ENCODE measurements around the gene ZNF410. TPM values are rescaled to one million over a fixed set of nuclear protein-coding genes. Genes with fewer than 3 reads are reported as not detected.
A peak's percentile ranks its signal among the peaks of the same experiment; 100 is the strongest.
"Not testable (repeated sequence)": the region's sequence is repeated elsewhere in the genome, so short reads cannot be mapped to it uniquely, and the experiment has no call there.

Gene ZNF410
- total RNA-seq, 4 donors from 2014 or later = 33.2 to 104 (median 45.9) TPM

- peaks cover 6 to 30% (median 23%) of the 10 kb centered on the region in 4 donors for H3K4me1 ChIP-seq
- in situ Hi-C loops (cut with MboI; ENCODE audit: low pct_ligation_motif_present in 1 of 4, low pct_unique_long_range_greater_than_20kb in 1 of 4, low sequenced_read_pairs in 3 of 4) = no loop called here
- no peaks in the 10 kb centered on the region for H3K9me3 ChIP-seq
- peak overlapping the region in 3 of 4 donors; percentile 72 to 94 (median 92) for H3K4me3 ChIP-seq
- H3K27ac ChIP-seq = peak overlapping the region; percentile 92 to 97 (median 95)
- no peaks in the 10 kb centered on the region for H3K27me3 ChIP-seq
- intact Hi-C loops (cut with DNase I; ENCODE audit: low total_unique reads) = no loop called here
- WGBS, 2 donors (ENCODE audit: low coverage in 1 of 2) = 21 to 23% methylated on average over 7 of the region's 7 CpGs
- DNase-seq = no peak
- peaks cover 0 to 3% (median 0%) of the 10 kb centered on the region in 4 donors for H3K36me3 ChIP-seq
- TF ChIP-seq CTCF (IDR thresholded peaks at IDR 0.05) (no peak), EP300 (IDR thresholded peaks at IDR 0.05; ENCODE audit: low read depth) (no peak), POLR2A (IDR thresholded peaks at IDR 0.05) (no peak), POLR2AphosphoS5 (IDR thresholded peaks at IDR 0.05) (no peak)
Observed at GRCh38 chr14:73887694-73888459, 1.2 kb downstream of the ZNF410 start.

GRCh38 chr14:73888460-73888725 lies 1.7 kb downstream of the ZNF410 start:
- intact Hi-C loops (cut with DNase I; ENCODE audit: low total_unique reads) = no loop called here
- H3K27ac ChIP-seq = peak overlapping the region in 2 of 4 donors; percentile 95 to 97
- H3K36me3 ChIP-seq = peaks cover 0 to 3% (median 0%) of the 10 kb centered on the region in 4 donors
- no peak for TF ChIP-seq POLR2AphosphoS5 (IDR thresholded peaks at IDR 0.05)
- TF ChIP-seq EP300 (IDR thresholded peaks at IDR 0.05; ENCODE audit: low read depth) = no peak
- no peak for TF ChIP-seq CTCF (IDR thresholded peaks at IDR 0.05)
- no peak for TF ChIP-seq POLR2A (IDR thresholded peaks at IDR 0.05)
- no peak for DNase-seq
- peaks cover 6 to 30% (median 23%) of the 10 kb centered on the region in 4 donors for H3K4me1 ChIP-seq
- no peaks in the 10 kb centered on the region for H3K27me3 ChIP-seq
- H3K4me3 ChIP-seq = peak overlapping the region in 1 of 4 donors; percentile 94
- 40 to 42% methylated on average over 3 of the region's 3 CpGs for WGBS, 2 donors (ENCODE audit: low coverage in 1 of 2)
- no peaks in the 10 kb centered on the region for H3K9me3 ChIP-seq
- in situ Hi-C loops (cut with MboI; ENCODE audit: low pct_ligation_motif_present in 1 of 4, low pct_unique_long_range_greater_than_20kb in 1 of 4, low sequenced_read_pairs in 3 of 4) = no loop called here

- intact Hi-C loops (cut with DNase I; ENCODE audit: low total_unique reads) (no loop called here), in situ Hi-C loops (cut with MboI; ENCODE audit: low pct_ligation_motif_present in 1 of 4, low pct_unique_long_range_greater_than_20kb in 1 of 4, low sequenced_read_pairs in 3 of 4) (no loop called here)
- H3K27ac ChIP-seq = peak overlapping the region in 1 of 4 donors; percentile 97
- no peaks in the 10 kb centered on the region for H3K27me3 ChIP-seq
- no peaks in the 10 kb centered on the region for H3K9me3 ChIP-seq
- WGBS, 2 donors (ENCODE audit: low coverage in 1 of 2) = 92 to 100% methylated on average over 1 to 2 of the region's 2 CpGs
- H3K36me3 ChIP-seq = peaks cover 0 to 8% (median 1%) of the 10 kb centered on the region in 4 donors
- TF ChIP-seq POLR2A (IDR thresholded peaks at IDR 0.05) (no peak), CTCF (IDR thresholded peaks at IDR 0.05) (no peak), POLR2AphosphoS5 (IDR thresholded peaks at IDR 0.05) (no peak), EP300 (IDR thresholded peaks at IDR 0.05; ENCODE audit: low read depth) (no peak)
- H3K4me3 ChIP-seq = no peak overlapping the region
- peaks cover 6 to 30% (median 23%) of the 10 kb centered on the region in 4 donors for H3K4me1 ChIP-seq
- DNase-seq = no peak
Observed at GRCh38 chr14:73888971-73889370, 2.3 kb downstream of the ZNF410 start.

- peaks cover 6 to 30% (median 23%) of the 10 kb centered on the region in 4 donors for H3K4me1 ChIP-seq
- H3K9me3 ChIP-seq = no peaks in the 10 kb centered on the region
- TF ChIP-seq EP300 (IDR thresholded peaks at IDR 0.05; ENCODE audit: low read depth) (no peak), POLR2AphosphoS5 (IDR thresholded peaks at IDR 0.05) (no peak), POLR2A (IDR thresholded peaks at IDR 0.05) (no peak), CTCF (IDR thresholded peaks at IDR 0.05) (no peak)
- 76 to 77% methylated on average over 5 of the region's 5 CpGs for WGBS, 2 donors (ENCODE audit: low coverage in 1 of 2)
- no peaks in the 10 kb centered on the region for H3K27me3 ChIP-seq
- H3K27ac ChIP-seq = no peak overlapping the region
- intact Hi-C loops (cut with DNase I; ENCODE audit: low total_unique reads) (no loop called here), in situ Hi-C loops (cut with MboI; ENCODE audit: low pct_ligation_motif_present in 1 of 4, low pct_unique_long_range_greater_than_20kb in 1 of 4, low sequenced_read_pairs in 3 of 4) (no loop called here)
- H3K4me3 ChIP-seq = no peak overlapping the region
- peaks cover 0 to 12% (median 3%) of the 10 kb centered on the region in 4 donors for H3K36me3 ChIP-seq
- no peak for DNase-seq
Observed at GRCh38 chr14:73889376-73889775, 2.7 kb downstream of the ZNF410 start.

GRCh38 chr14:73894180-73894687 lies 7.6 kb downstream of the ZNF410 start:
- intact Hi-C loops (cut with DNase I; ENCODE audit: low total_unique reads); H3K27me3 ChIP-seq; in situ Hi-C loops (cut with MboI; ENCODE audit: low pct_ligation_motif_present in 1 of 4, low pct_unique_long_range_greater_than_20kb in 1 of 4, low sequenced_read_pairs in 3 of 4); DNase-seq; H3K27ac ChIP-seq; H3K9me3 ChIP-seq; H3K4me3 ChIP-seq; H3K4me1 ChIP-seq: not testable (repeated sequence)
- H3K36me3 ChIP-seq = peaks cover 0 to 60% (median 25%) of the 10 kb centered on the region in 4 donors
- WGBS, 2 donors (ENCODE audit: low coverage in 1 of 2) = 96% methylated on average over 6 of the region's 6 CpGs; no CpG with 5 or more reads in 1 of the 2 donors
